AG04450 (cell line): ENCODE measurements around the gene LY6G5B. TPM values are rescaled to one million over a fixed set of nuclear protein-coding genes. Genes with fewer than 3 reads are reported as not detected.
"Not testable (repeated sequence)": the region's sequence is repeated elsewhere in the genome, so short reads cannot be mapped to it uniquely, and the experiment has no call there.

Experiments
- CTCF ChIA-PET: fragments of 300-600, 350-600 bp; formaldehyde crosslinking; extraction: SDS; loops from one replicate; lab custom pipeline; 2022; ENCODE audit warnings: antibody characterized with exemption, inconsistent platforms; lab: Charles Lee
- POLR2A ChIA-PET: fragments of 350-600 bp; formaldehyde crosslinking; extraction: SDS; loops from one replicate; lab custom pipeline; 2021; ENCODE audit warnings: antibody characterized with exemption, inconsistent platforms; lab: Yijun Ruan, JAX
- DNase-seq: peaks from one replicate; pipeline ENCODE4 v3.0.0-alpha.2; 2011; ENCODE audit warnings: low read depth, low spot score
- H3K27ac ChIP-seq: one replicate; pipeline ENCODE4 v1.5.1; 2012; ENCODE audit warnings: low read depth, low read length, control low read depth
- H3K27me3 ChIP-seq: one replicate; pipeline ENCODE4 v1.6.0; 2012; ENCODE audit warnings: low read length; ENCODE audit not compliant: control insufficient read depth, insufficient read depth
- H3K4me3 ChIP-seq: 2 replicates; pipeline ENCODE4 v1.5.1; 2011; ENCODE audit warnings: mild to moderate bottlenecking, low read depth, low read length, control low read depth
- H3K9me3 ChIP-seq: 2 replicates; pipeline ENCODE4 v1.5.1; 2012; ENCODE audit warnings: low read length; ENCODE audit not compliant: control insufficient read depth, insufficient read depth
- polyA plus RNA-seq: library from polyadenylated mRNA; depleted of rRNA; stranded (reverse); fragments of >200 nt; gene quantifications from 2 replicates; pipeline ENCODE4 v1.2.3, GENCODE V29; 2011
- TF ChIP-seq, protein P1 (sequence below): IDR thresholded peaks from 2 replicates; pipeline ENCODE4 v1.5.1; 2011; ENCODE audit warnings: low read depth, low read length, control low read depth, inconsistent platforms

Gene LY6G5B
- polyA plus RNA-seq, 1 experiment = 5.5 TPM

DNA sequence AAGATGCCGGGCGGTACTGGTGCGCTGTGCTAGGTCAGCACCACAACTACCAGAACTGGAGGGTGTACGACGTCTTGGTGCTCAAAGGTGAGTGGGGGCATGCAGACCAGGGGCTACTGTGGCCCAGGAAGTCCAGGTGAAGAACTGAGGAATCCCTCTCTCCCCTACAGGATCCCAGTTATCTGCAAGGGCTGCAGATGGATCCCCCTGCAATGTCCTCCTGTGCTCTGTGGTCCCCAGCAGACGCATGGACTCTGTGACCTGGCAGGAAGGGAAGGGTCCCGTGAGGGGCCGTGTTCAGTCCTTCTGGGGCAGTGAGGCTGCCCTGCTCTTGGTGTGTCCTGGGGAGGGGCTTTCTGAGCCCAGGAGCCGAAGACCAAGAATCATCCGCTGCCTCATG is 37.9 kb downstream of the LY6G5B start:
- H3K27me3 ChIP-seq = peaks cover 19% of the 10 kb centered on the region
- no peak for DNase-seq
- ChIA-PET POLR2A (no interaction called here), CTCF (no interaction called here)
- H3K9me3 ChIP-seq = no peaks in the 10 kb centered on the region
- TF ChIP-seq, protein P1, sequence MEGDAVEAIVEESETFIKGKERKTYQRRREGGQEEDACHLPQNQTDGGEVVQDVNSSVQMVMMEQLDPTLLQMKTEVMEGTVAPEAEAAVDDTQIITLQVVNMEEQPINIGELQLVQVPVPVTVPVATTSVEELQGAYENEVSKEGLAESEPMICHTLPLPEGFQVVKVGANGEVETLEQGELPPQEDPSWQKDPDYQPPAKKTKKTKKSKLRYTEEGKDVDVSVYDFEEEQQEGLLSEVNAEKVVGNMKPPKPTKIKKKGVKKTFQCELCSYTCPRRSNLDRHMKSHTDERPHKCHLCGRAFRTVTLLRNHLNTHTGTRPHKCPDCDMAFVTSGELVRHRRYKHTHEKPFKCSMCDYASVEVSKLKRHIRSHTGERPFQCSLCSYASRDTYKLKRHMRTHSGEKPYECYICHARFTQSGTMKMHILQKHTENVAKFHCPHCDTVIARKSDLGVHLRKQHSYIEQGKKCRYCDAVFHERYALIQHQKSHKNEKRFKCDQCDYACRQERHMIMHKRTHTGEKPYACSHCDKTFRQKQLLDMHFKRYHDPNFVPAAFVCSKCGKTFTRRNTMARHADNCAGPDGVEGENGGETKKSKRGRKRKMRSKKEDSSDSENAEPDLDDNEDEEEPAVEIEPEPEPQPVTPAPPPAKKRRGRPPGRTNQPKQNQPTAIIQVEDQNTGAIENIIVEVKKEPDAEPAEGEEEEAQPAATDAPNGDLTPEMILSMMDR = no peak
- H3K27ac ChIP-seq = no peak overlapping the region
- H3K4me3 ChIP-seq = no peak overlapping the region

DNA sequence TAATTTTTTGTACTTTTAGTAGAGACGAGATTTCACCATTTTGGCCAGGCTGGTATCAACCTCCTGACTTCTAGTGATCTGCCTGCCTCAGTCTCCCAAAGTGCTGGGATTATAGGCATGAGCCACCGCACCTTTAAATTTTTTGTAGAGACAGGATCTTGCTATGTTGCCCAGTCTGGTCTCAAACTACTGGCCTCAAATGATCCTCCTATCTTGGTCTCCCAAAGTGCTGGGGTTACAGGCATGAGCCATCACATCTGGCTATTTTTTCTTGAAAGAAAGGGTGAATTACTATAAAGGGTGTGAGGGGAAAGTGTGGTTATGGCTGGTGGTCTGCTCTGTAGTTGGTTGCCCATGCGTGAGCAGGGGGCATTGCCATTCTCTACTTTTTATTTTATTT is 38.4 kb downstream of the LY6G5B start:
- Histone ChIP-seq H3K27ac (no peak overlapping the region), H3K4me3 (no peak overlapping the region), H3K9me3 (no peaks in the 10 kb centered on the region), H3K27me3 (peaks cover 19% of the 10 kb centered on the region)
- TF ChIP-seq, protein P1 = no peak
- no peak for DNase-seq
- POLR2A ChIA-PET = no interaction called here
- CTCF ChIA-PET = no interaction called here

DNA sequence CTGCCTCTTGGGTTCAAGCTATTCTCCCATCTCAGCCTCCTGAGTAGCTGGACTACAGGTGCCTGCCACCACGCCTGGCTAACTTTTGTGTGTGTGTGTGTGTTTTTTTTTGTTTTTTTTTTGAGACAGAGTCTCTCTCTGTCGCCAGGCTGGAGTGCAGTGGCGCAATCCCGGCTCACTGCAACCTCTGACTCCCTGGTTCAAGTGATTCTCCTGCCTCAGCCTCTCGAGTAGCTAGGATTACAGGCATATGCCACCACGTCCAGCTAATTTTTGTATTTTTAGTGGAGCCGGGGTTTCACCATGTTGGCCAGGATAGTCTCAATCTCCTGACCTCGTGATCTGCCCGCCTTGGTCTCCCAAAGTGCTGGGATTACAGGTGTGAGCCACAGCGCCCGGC is 39.4 kb downstream of the LY6G5B start:
- POLR2A ChIA-PET = interaction anchor here (0.6 kb wide), 1 partner anchor 12 kb away, joined by 3 read pairs; the partner anchor contains the start of gene LY6G6C
- CTCF ChIA-PET = interaction anchor here (0.7 kb wide), 1 partner anchor 32 kb away, joined by 3 read pairs; no protein-coding TSS in a partner anchor

DNA sequence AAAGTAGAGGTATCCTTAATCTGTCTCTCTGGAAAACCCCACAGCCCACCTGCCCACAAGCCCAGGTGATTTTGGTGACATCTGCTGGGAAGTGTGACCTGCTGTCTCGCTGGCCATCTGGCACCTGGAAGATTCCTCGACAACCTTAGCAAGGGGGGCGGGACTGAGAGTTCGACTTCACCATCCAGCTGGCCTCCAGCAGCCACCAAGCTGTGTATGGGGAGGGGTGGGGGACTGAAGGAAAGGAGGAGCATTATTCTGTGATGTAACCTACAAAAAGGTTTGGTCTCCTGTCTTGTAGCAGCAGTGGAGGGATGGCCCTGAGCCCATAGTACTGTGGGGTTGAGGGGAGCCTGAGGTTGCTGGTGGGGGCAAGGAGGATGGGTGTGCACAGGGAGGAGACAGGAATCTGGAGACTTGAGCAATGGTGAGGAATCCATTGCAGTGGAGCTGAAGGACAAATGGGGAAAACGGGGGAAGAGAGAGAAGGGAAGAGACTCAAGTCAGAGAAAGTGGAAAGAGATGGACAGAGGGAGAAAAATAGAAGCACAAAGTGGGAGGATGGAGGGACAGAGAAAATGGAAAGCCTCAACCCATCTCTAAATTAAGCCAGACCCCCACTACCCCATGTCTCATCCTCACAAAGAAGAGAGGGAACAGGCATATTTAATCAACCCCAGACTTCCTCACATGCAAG is 40.9 kb downstream of the LY6G5B start:
- Histone ChIP-seq H3K27me3 (peaks cover 31% of the 10 kb centered on the region), H3K27ac (no peak overlapping the region), H3K4me3 (no peak overlapping the region), H3K9me3 (no peaks in the 10 kb centered on the region)
- TF ChIP-seq, protein P1 = no peak
- CTCF ChIA-PET = interaction anchor here (0.7 to 1.0 kb wide), 2 partner anchors 19 to 269 kb away, joined by 4 to 5 read pairs; no protein-coding TSS in a partner anchor
- no peak for DNase-seq
- POLR2A ChIA-PET = no interaction called here

More for the DNA sequence above, 39.4 kb downstream of the LY6G5B start:
- peaks cover 23% of the 10 kb centered on the region for H3K27me3 ChIP-seq
- not testable (repeated sequence) for H3K4me3 ChIP-seq, H3K9me3 ChIP-seq, DNase-seq, H3K27ac ChIP-seq

DNA sequence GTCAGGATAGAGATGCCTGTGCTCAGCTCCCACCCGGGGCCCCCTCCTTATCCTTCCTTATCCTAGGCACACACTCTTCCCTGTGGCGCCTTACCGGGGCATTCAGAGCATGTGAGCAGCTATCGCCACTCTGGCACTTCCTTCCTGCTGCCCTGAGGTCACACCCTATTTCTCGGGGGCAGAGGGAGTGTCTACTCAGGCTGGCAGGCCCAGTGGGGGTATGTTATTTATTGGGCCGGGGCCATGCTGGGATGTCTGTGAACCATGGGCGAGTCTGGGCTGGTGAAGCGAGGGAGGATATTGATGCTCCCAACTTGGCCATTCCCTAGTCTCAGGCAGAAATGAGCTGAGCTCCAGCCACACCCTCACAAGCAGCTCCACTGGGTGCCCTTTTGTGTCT is 41.5 kb downstream of the LY6G5B start:
- CTCF ChIA-PET = interaction anchor here (0.7 to 1.0 kb wide), 2 partner anchors 18 to 268 kb away, joined by 4 to 5 read pairs; no protein-coding TSS in a partner anchor
- Histone ChIP-seq H3K27me3 (peaks cover 31% of the 10 kb centered on the region), H3K27ac (no peak overlapping the region), H3K4me3 (no peak overlapping the region), H3K9me3 (no peaks in the 10 kb centered on the region)
- POLR2A ChIA-PET = no interaction called here
- TF ChIP-seq, protein P1 = no peak
- DNase-seq = no peak
